NCI-H345 (cell line): ENCODE results near the gene PLOD3.
"Not testable (repeated sequence)": the region's sequence is repeated elsewhere in the genome, so short reads cannot be mapped to it uniquely, and the experiment has no call there.

Experiments used
- DNase-seq: peaks from one replicate; lab custom pipeline; 2025; lab: John Stamatoyannopoulos, UW

PLOD3 gene

GRCh38 chr7:101212014-101212413, 5.4 kb downstream of the PLOD3 start:
- no peak for DNase-seq

- DNase-seq: no peak
Measured at GRCh38 chr7:101211501-101211900, 5.9 kb downstream of the PLOD3 start.

- DNase-seq: no peak
Measured at GRCh38 chr7:101210143-101210542, 7.2 kb downstream of the PLOD3 start.

- DNase-seq: no peak
Measured at GRCh38 chr7:101208794-101209193, 8.6 kb downstream of the PLOD3 start.

GRCh38 chr7:101207459-101207858, 9.9 kb downstream of the PLOD3 start:
- DNase-seq: no peak

GRCh38 chr7:101206665-101207042, 10.7 kb downstream of the PLOD3 start:
- no peak for DNase-seq

- DNase-seq: no peak
Measured at GRCh38 chr7:101205901-101206664, 11.3 kb downstream of the PLOD3 start.

GRCh38 chr7:101203740-101204738, 13.3 kb downstream of the PLOD3 start:
- not testable (repeated sequence) for DNase-seq

GRCh38 chr7:101202603-101202918, 14.8 kb downstream of the PLOD3 start:
- DNase-seq: no peak

- DNase-seq: no peak
Measured at GRCh38 chr7:101201695-101202602, 15.4 kb downstream of the PLOD3 start.

- DNase-seq: no peak
Measured at GRCh38 chr7:101200862-101201599, 16.4 kb downstream of the PLOD3 start, which contains the start of gene MOGAT3. TSS of gene MOGAT3 (minus strand) at chr7:101201036. CDS start at chr7:101200854, 182 bp downstream.

- no peak for DNase-seq
Measured at GRCh38 chr7:101200504-101200861, 16.9 kb downstream of the PLOD3 start.

- not testable (repeated sequence) for DNase-seq
Measured at GRCh38 chr7:101199522-101199921, 17.9 kb downstream of the PLOD3 start.

GRCh38 chr7:101198476-101198875, 18.9 kb downstream of the PLOD3 start:
- no peak for DNase-seq

- DNase-seq: no peak
Measured at GRCh38 chr7:101197991-101198390, 19.4 kb downstream of the PLOD3 start.

- no peak for DNase-seq
Measured at GRCh38 chr7:101195884-101196283, 21.5 kb downstream of the PLOD3 start.

GRCh38 chr7:101189109-101189508, 28.3 kb downstream of the PLOD3 start:
- DNase-seq: no peak

GRCh38 chr7:101186844-101187428, 30.4 kb downstream of the PLOD3 start:
- no peak for DNase-seq

- no peak for DNase-seq
Measured at GRCh38 chr7:101186194-101186593, 31.2 kb downstream of the PLOD3 start.

GRCh38 chr7:101185258-101185839, 32.0 kb downstream of the PLOD3 start:
- no peak for DNase-seq
